Ishikawa (cell line): ENCODE results near the gene ISOC1.

Source experiments
- CEBPB ChIP-seq: IDR thresholded peaks from 2 replicates; pipeline ENCODE4 v1.6.1; 2012
- CREB1 ChIP-seq: IDR thresholded peaks from 2 replicates; pipeline ENCODE4 v1.6.1; 2012; ENCODE audit warnings: low read depth
- EGR1 ChIP-seq: IDR thresholded peaks from 2 replicates; pipeline ENCODE4 v1.6.1; 2012
- EP300 ChIP-seq: IDR thresholded peaks from 2 replicates; pipeline ENCODE4 v1.6.1; 2012; ENCODE audit warnings: borderline replicate concordance
- FOXM1 ChIP-seq: IDR thresholded peaks from 2 replicates; pipeline ENCODE4 v1.6.1; 2012; ENCODE audit warnings: low read depth, borderline replicate concordance
- MAX ChIP-seq: IDR thresholded peaks from 2 replicates; pipeline ENCODE4 v1.6.1; 2012
- NFIC ChIP-seq: IDR thresholded peaks from 2 replicates; pipeline ENCODE4 v1.6.1; 2012
- RAD21 ChIP-seq: IDR thresholded peaks from 2 replicates; pipeline ENCODE4 v1.6.1; 2012; ENCODE audit warnings: low read depth
- TAF1 ChIP-seq: IDR thresholded peaks from 2 replicates; pipeline ENCODE4 v1.6.1; 2012; ENCODE audit warnings: low read depth, mild to moderate bottlenecking
- TCF12 ChIP-seq: IDR thresholded peaks from 2 replicates; pipeline ENCODE4 v1.6.1; 2012; ENCODE audit warnings: low read depth
- TEAD4 ChIP-seq: IDR thresholded peaks from 2 replicates; pipeline ENCODE4 v1.6.1; 2012
- YY1 ChIP-seq: IDR thresholded peaks from 2 replicates; pipeline ENCODE4 v1.6.1; 2012; ENCODE audit warnings: low read depth
- ZBTB7A ChIP-seq: IDR thresholded peaks from 2 replicates; pipeline ENCODE4 v1.6.1; 2012; ENCODE audit warnings: low read depth
- TF ChIP-seq, protein P1 (sequence below): IDR thresholded peaks from 2 replicates; pipeline ENCODE4 v1.6.1; 2012; ENCODE audit warnings: low read depth, mild to moderate bottlenecking
- TF ChIP-seq, protein P2 (sequence below): IDR thresholded peaks from 2 replicates; pipeline ENCODE4 v1.6.1; 2012

Gene ISOC1

GRCh38 chr5:129124608-129125007 lies 30.1 kb downstream of the ISOC1 start:
- TF ChIP-seq YY1 (no peak), CEBPB (no peak), NFIC (no peak), RAD21 (no peak), TAF1 (no peak), EGR1 (no peak), CREB1 (no peak), MAX (no peak), FOXM1 (no peak), ZBTB7A (no peak), TCF12 (no peak), EP300 (no peak), TEAD4 (no peak)
- TF ChIP-seq, protein P1, sequence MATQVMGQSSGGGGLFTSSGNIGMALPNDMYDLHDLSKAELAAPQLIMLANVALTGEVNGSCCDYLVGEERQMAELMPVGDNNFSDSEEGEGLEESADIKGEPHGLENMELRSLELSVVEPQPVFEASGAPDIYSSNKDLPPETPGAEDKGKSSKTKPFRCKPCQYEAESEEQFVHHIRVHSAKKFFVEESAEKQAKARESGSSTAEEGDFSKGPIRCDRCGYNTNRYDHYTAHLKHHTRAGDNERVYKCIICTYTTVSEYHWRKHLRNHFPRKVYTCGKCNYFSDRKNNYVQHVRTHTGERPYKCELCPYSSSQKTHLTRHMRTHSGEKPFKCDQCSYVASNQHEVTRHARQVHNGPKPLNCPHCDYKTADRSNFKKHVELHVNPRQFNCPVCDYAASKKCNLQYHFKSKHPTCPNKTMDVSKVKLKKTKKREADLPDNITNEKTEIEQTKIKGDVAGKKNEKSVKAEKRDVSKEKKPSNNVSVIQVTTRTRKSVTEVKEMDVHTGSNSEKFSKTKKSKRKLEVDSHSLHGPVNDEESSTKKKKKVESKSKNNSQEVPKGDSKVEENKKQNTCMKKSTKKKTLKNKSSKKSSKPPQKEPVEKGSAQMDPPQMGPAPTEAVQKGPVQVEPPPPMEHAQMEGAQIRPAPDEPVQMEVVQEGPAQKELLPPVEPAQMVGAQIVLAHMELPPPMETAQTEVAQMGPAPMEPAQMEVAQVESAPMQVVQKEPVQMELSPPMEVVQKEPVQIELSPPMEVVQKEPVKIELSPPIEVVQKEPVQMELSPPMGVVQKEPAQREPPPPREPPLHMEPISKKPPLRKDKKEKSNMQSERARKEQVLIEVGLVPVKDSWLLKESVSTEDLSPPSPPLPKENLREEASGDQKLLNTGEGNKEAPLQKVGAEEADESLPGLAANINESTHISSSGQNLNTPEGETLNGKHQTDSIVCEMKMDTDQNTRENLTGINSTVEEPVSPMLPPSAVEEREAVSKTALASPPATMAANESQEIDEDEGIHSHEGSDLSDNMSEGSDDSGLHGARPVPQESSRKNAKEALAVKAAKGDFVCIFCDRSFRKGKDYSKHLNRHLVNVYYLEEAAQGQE = no peak
- TF ChIP-seq, protein P2, sequence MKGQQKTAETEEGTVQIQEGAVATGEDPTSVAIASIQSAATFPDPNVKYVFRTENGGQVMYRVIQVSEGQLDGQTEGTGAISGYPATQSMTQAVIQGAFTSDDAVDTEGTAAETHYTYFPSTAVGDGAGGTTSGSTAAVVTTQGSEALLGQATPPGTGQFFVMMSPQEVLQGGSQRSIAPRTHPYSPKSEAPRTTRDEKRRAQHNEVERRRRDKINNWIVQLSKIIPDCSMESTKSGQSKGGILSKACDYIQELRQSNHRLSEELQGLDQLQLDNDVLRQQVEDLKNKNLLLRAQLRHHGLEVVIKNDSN = no peak

DNA sequence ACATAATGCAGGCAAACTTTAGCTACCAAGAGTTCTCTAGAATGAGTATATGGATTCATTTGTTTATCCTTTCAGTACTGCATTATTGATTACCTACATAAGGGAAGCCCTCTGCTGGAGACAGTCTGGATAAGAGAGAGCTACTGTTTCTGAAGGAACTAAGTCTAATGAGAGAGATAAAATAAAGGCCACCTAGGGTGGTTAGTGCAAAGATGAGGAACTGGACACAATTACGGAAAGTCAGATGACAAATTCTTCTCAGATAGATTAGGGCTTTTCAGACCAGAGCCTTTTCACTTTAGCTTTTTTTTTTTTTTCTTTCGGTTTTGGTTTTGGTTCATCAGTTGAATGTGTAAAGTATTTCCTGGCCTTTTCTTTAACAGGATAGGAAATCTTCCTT lies 31.3 kb downstream of the ISOC1 start:
- no peak for TF ChIP-seq MAX
- no peak for TF ChIP-seq RAD21
- no peak for TF ChIP-seq EP300
- TF ChIP-seq, protein P2 = no peak
- no peak for TF ChIP-seq ZBTB7A

- no peak for TF ChIP-seq TEAD4
- TF ChIP-seq NFIC = no peak
- TF ChIP-seq TAF1 = no peak
- no peak for TF ChIP-seq RAD21
Measured at GRCh38 chr5:129133553-129133952, 39.0 kb downstream of the ISOC1 start.

GRCh38 chr5:129135633-129136032 lies 41.1 kb downstream of the ISOC1 start:
- TF ChIP-seq RAD21 = peak; percentile 26; the same call in 1 of the 2 replicates
- no peak for TF ChIP-seq YY1
- TF ChIP-seq MAX = no peak
- no peak for TF ChIP-seq CREB1
- no peak for TF ChIP-seq ZBTB7A

DNA sequence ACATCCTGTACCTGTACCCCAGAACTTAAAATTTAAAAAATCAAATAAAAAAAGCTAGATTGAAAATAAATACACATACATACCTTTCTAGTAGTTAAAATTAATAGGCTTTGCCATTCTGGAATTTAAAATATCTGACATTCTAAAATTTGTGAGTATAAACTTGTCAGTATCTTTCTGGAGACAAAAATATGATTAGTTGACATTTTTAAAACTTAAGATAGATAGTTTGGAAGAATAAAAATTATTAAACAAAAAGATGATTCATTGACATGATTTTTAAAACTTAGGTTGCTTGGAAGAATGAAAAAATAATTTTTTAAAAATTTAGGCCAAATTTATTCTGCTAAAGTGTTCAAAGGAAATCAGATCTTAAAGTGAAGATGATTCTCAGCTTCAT lies 43.1 kb downstream of the ISOC1 start:
- TF ChIP-seq TEAD4 (no peak), EGR1 (no peak), EP300 (no peak), YY1 (no peak), RAD21 (no peak), TAF1 (no peak), CEBPB (no peak), NFIC (no peak), ZBTB7A (no peak), CREB1 (no peak)
- TF ChIP-seq, protein P2 = no peak
- TF ChIP-seq, protein P1 = no peak

DNA sequence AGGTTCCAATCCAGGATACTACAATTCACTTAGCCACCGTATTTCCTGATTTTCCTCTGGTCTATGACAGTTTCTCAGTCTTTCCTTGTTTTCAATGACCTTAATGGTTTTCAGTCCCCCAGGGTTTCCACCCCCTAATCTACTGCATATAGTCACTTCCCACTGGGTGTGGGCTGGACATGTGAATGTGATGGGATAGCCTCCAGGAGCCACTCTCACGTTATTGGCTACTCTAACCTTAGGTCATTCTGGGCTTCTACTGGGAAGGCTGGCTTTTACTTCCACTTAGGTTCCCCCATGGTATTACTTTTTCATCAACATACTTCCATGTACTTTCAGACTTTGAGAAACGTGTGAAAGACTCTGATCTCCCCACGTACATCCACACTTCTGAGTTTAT lies 46.5 kb downstream of the ISOC1 start:
- TF ChIP-seq YY1 (no peak), RAD21 (no peak), FOXM1 (no peak), MAX (no peak), EGR1 (no peak), TEAD4 (no peak), NFIC (no peak), EP300 (no peak), CREB1 (no peak), TAF1 (no peak), ZBTB7A (no peak), TCF12 (no peak), CEBPB (no peak)
- TF ChIP-seq, protein P2 = no peak
- TF ChIP-seq, protein P1 = no peak
